Upper lobe of left lung (tissue), 6 donors: ENCODE data around the gene MACROD1. TPM values are rescaled to one million over a fixed set of nuclear protein-coding genes. Genes with fewer than 3 reads are reported as not detected.
A peak's percentile ranks its signal among the peaks of the same experiment; 100 is the strongest.

ENCODE experiments used
- ATAC-seq, 2 donors: fragments of 200-7000 bp; cut with Tn5 transposase; one replicate each; pipeline ENCODE4 v1.9.1; 2022; ENCODE audit warnings: mild to moderate bottlenecking in 2 of 2, moderate library complexity in 2 of 2; ENCODE audit not compliant: low FRiP score in 2 of 2
- DNase-seq, 2 donors: peaks; one replicate each; pipeline ENCODE4 v3.0.0-alpha.2; 2019 to 2020
- H3K27ac ChIP-seq, 4 donors: fragments of 200-600 bp; sonication (generic); one replicate each; pipeline ENCODE4 v1.5.1; 2016 to 2019
- H3K27me3 ChIP-seq, 4 donors: fragments of 200-600 bp; sonication (generic); one replicate each; pipeline ENCODE4 v1.5.1; 2017 to 2019
- H3K36me3 ChIP-seq, 4 donors: fragments of 200-600 bp; sonication (generic); one replicate each; pipeline ENCODE4 v1.5.1; 2016 to 2019
- H3K4me1 ChIP-seq, 4 donors: fragments of 200-600 bp; sonication (generic); one replicate each; pipeline ENCODE4 v1.5.1; 2018 to 2019
- H3K4me3 ChIP-seq, 4 donors: fragments of 200-600 bp; sonication (generic); one replicate each; pipeline ENCODE4 v1.5.1; 2017 to 2019; ENCODE audit warnings: mild to moderate bottlenecking in 2 of 4, moderate library complexity in 1 of 4
- H3K9me3 ChIP-seq, 4 donors: fragments of 200-600 bp; sonication (generic); one replicate each; pipeline ENCODE4 v1.5.1; 2018 to 2019
- CTCF ChIP-seq, 6 experiments: fragments of 450-650 bp in 4 of 6; fragments of 200-600 bp in 2 of 6; sonication (generic) in 2 of 6; IDR thresholded peaks; one replicate each; pipeline ENCODE4 v1.5.1; 2016 to 2019; ENCODE audit warnings: antibody characterized with exemption in 6 of 6
- EP300 ChIP-seq, 4 donors: sonication (generic); formaldehyde crosslinking; IDR thresholded peaks; one replicate each; pipeline ENCODE4 v1.5.1; 2017; ENCODE audit warnings: antibody characterized with exemption in 4 of 4, control low read depth in 2 of 4
- POLR2A ChIP-seq, 4 donors: fragments of 450-650 bp; IDR thresholded peaks; one replicate each; pipeline ENCODE4 v1.5.1; 2016 to 2017; ENCODE audit warnings: antibody characterized with exemption in 4 of 4, mild to moderate bottlenecking in 2 of 4
- POLR2AphosphoS5 ChIP-seq, 2 donors: sonication (generic); formaldehyde crosslinking; IDR thresholded peaks; one replicate each; pipeline ENCODE4 v1.5.1; 2017; ENCODE audit warnings: antibody characterized with exemption in 2 of 2
- WGBS, 2 donors: methylation state at CpG; one replicate each; pipeline ENCODE4 v1.1.5; 2017 to 2018; 5-methylcytosine and 5-hydroxymethylcytosine counted together
- total RNA-seq, 6 donors: library from RNA; depleted of rRNA in 4 of 6; stranded (reverse); fragments of >200 nt in 4 of 6; gene quantifications; one replicate each; pipeline versions ENCODE4 v1.1.0 to v1.2.1, GENCODE V29; 2016 to 2021
- donor health status: DM: no; HTN: no; CAD: no; lungs with moderate emphysema.
- donor health status: DM: no; HTN: yes; CAD: no; lungs with severe emphysema.

Gene MACROD1
- total RNA-seq, 6 donors from 2014 or later, result 16.7 to 59.7 (median 33.5) TPM

GRCh38 chr11:64069401-64070313, 96.3 kb downstream of the MACROD1 start:
- TF ChIP-seq POLR2AphosphoS5 (IDR thresholded peaks at IDR 0.05) (no peak), CTCF (IDR thresholded peaks at IDR 0.05) (no peak), EP300 (IDR thresholded peaks at IDR 0.05) (no peak), POLR2A (IDR thresholded peaks at IDR 0.05) (no peak)
- 82 to 84% methylated on average over 13 to 23 of the region's 23 CpGs for WGBS, 2 donors
- Histone ChIP-seq H3K27ac (no peak overlapping the region), H3K27me3 (no peaks in the 10 kb centered on the region), H3K9me3 (no peaks in the 10 kb centered on the region), H3K4me3 (no peak overlapping the region), H3K36me3 (no peaks in the 10 kb centered on the region), H3K4me1 (no peaks in the 10 kb centered on the region)
- ATAC-seq, result no peak
- DNase-seq, result peak in 1 of 2 donors; percentile 74

GRCh38 chr11:64068705-64069400, 97.1 kb downstream of the MACROD1 start:
- Histone ChIP-seq H3K9me3 (no peaks in the 10 kb centered on the region), H3K27me3 (no peaks in the 10 kb centered on the region), H3K27ac (no peak overlapping the region), H3K4me1 (no peaks in the 10 kb centered on the region), H3K4me3 (no peak overlapping the region), H3K36me3 (no peaks in the 10 kb centered on the region)
- DNase-seq (peak in 1 of 2 donors; percentile 72), ATAC-seq (no peak)
- no peak for TF ChIP-seq CTCF (IDR thresholded peaks at IDR 0.05)
- TF ChIP-seq POLR2AphosphoS5 (IDR thresholded peaks at IDR 0.05), result no peak
- TF ChIP-seq EP300 (IDR thresholded peaks at IDR 0.05), result no peak
- TF ChIP-seq POLR2A (IDR thresholded peaks at IDR 0.05), result no peak
- WGBS, 2 donors, result 92 to 94% methylated on average over 12 to 19 of the region's 20 CpGs

- H3K27ac ChIP-seq, result no peak overlapping the region
- no peaks in the 10 kb centered on the region for H3K27me3 ChIP-seq
- no peak overlapping the region for H3K4me3 ChIP-seq
- TF ChIP-seq EP300 (IDR thresholded peaks at IDR 0.05) (no peak), CTCF (IDR thresholded peaks at IDR 0.05) (no peak), POLR2A (IDR thresholded peaks at IDR 0.05) (no peak), POLR2AphosphoS5 (IDR thresholded peaks at IDR 0.05) (no peak)
- H3K9me3 ChIP-seq, result no peaks in the 10 kb centered on the region
- 75 to 76% methylated on average over 14 to 26 of the region's 26 CpGs for WGBS, 2 donors
- no peaks in the 10 kb centered on the region for H3K36me3 ChIP-seq
- peak in 1 of 2 donors; percentile 70 for DNase-seq
- ATAC-seq, result no peak
- no peaks in the 10 kb centered on the region for H3K4me1 ChIP-seq
Observed at GRCh38 chr11:64067230-64067993, 98.5 kb downstream of the MACROD1 start.

- no peak for ATAC-seq
- Histone ChIP-seq H3K27ac (no peak overlapping the region), H3K27me3 (peaks cover 0 to 6% (median 3%) of the 10 kb centered on the region in 4 donors), H3K36me3 (no peaks in the 10 kb centered on the region), H3K9me3 (no peaks in the 10 kb centered on the region), H3K4me3 (no peak overlapping the region), H3K4me1 (peaks cover 6 to 8% (median 7%) of the 10 kb centered on the region in 4 donors)
- 93 to 95% methylated on average over 10 of the region's 10 CpGs for whole genome bisulfite sequencing, 2 donors
- TF ChIP-seq CTCF (IDR thresholded peaks at IDR 0.05), result no peak
- no peak for TF ChIP-seq POLR2AphosphoS5 (IDR thresholded peaks at IDR 0.05)
- no peak for TF ChIP-seq EP300 (IDR thresholded peaks at IDR 0.05)
- no peak for TF ChIP-seq POLR2A (IDR thresholded peaks at IDR 0.05)
- no peak for DNase-seq
Observed at GRCh38 chr11:64065712-64066111, 100.2 kb downstream of the MACROD1 start.
